Posterior cingulate gyrus (tissue), 11 donors: ENCODE data around the gene LMF1.

Experiments used
- DNase-seq, 10 donors: peaks; one replicate each; pipeline versions ENCODE4 v3.0.0 to v3.0.0-alpha.2; 2020 to 2021; ENCODE audit warnings: mixed read lengths in 3 of 10
- intact Hi-C: fragments of 100-400 bp; cut with DNase I; formaldehyde crosslinking; loops from one replicate; pipeline ENCODE4 v1.15.1; 2023

LMF1 gene

GRCh38 chr16:814974-815373, 155.8 kb downstream of the LMF1 start:
- DNase-seq, result no peak
- intact Hi-C loops, result loop anchor here (5.0 kb wide), 2 partner anchors 152 to 167 kb away; partner anchors contain the start of gene SOX8

- intact Hi-C loops, result loop anchor here (1.0 to 5.0 kb wide), 4 partner anchors 153 to 293 kb away; partner anchors contain the start of gene SOX8
- DNase-seq, result no peak
Observed at GRCh38 chr16:813916-814412, 156.8 kb downstream of the LMF1 start.

GRCh38 chr16:813204-813915, 157.4 kb downstream of the LMF1 start:
- DNase-seq, result peak; percentile 39 to 95 (median 70)
- intact Hi-C loops, result loop anchor here (1.0 to 5.0 kb wide), 4 partner anchors 154 to 293 kb away; partner anchors contain the start of gene SOX8

GRCh38 chr16:808085-808386, 162.7 kb downstream of the LMF1 start:
- intact Hi-C loops, result no loop called here
- no peak for DNase-seq

- DNase-seq, result peak; percentile 86 to 99 (median 92)
- intact Hi-C loops, result loop anchor here (1.0 kb wide), 1 partner anchor 19 kb away; the partner anchor contains the start of genes CHTF18 and RPUSD1
Observed at GRCh38 chr16:807347-808084, 163.3 kb downstream of the LMF1 start.

GRCh38 chr16:805474-805873, 165.3 kb downstream of the LMF1 start:
- DNase-seq, result no peak
- intact Hi-C loops, result no loop called here

GRCh38 chr16:804193-805048, 166.4 kb downstream of the LMF1 start:
- intact Hi-C loops, result no loop called here
- DNase-seq, result no peak

- intact Hi-C loops, result no loop called here
- DNase-seq, result no peak
Observed at GRCh38 chr16:803754-804080, 167.1 kb downstream of the LMF1 start.
